ENCODE measurements around the gene MUS81. TPM values are rescaled to one million over a fixed set of nuclear protein-coding genes. Genes with fewer than 3 reads are reported as not detected.

The MUS81 gene
- total and polyA plus RNA-seq, 2 of the 13 experiments (the other 11 are each of a cell fraction or from before 2014, with no cell fraction given) = 25.6 to 30.2 TPM

DNA sequence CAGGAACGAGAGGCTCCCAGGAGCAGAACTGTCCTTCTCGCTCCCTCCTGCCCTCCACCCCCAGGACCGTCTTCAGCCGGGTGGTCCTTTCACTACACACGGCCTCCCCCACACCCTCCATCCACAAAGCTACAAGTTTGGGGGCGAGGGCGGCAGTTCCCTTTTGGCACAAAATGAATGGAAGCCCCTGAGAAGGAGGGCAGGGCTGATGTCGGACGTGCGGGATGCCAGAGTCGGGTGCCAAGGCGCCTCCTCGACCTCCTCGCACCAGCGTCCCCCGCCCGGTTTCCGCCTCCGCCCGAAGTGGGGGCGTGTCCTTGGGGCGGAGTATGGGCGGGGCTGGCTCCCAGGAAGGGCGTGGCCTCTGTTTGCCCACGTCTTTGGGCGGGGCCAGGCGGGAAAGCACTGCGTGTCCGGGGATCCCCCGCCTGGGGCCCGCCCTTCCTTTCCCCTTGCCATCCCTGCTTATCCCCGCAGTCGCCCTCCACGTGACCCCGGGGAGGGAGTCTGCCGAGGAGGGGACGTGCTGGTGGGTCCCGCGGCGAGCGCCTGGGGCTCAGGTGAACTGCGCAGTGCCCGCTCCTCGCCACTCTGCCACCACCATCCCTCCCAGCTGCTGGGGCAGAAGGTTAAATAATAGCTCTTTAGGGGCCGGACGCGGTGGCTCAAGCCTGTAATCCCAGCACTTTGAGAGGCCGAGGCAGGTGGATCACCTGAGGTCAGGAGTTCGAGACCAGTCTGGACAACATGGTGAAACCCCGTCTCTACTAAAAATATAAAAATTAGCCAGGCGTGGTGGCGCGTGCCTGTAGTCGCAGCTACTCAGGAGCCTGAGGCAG lies 13.3 kb downstream of the MUS81 start (continued):
- TF ChIP-seq, protein P1, sequence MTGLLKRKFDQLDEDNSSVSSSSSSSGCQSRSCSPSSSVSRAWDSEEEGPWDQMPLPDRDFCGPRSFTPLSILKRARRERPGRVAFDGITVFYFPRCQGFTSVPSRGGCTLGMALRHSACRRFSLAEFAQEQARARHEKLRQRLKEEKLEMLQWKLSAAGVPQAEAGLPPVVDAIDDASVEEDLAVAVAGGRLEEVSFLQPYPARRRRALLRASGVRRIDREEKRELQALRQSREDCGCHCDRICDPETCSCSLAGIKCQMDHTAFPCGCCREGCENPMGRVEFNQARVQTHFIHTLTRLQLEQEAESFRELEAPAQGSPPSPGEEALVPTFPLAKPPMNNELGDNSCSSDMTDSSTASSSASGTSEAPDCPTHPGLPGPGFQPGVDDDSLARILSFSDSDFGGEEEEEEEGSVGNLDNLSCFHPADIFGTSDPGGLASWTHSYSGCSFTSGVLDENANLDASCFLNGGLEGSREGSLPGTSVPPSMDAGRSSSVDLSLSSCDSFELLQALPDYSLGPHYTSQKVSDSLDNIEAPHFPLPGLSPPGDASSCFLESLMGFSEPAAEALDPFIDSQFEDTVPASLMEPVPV (CRISPR knock-in tag; IDR thresholded peaks at IDR 0.05) = peak; percentile 70; the same call in 1 of the 2 replicates
- TF ChIP-seq ZUFSP (CRISPR knock-in tag; IDR thresholded peaks at IDR 0.05; ENCODE audit: borderline replicate concordance) (no peak), REST (IDR thresholded peaks at IDR 0.05; ENCODE audit: borderline replicate concordance in 1 of 2, low read depth in 1 of 2, low read length in 2 of 2) (0 out of 4 replicates have a peak, but pooled peaks of 1 of the 2 experiments have one; percentile 25), ZMYM4 (CRISPR knock-in tag; IDR thresholded peaks at IDR 0.05) (peak; percentile 63; the same call in 1 of the 2 replicates), REXO4 (CRISPR knock-in tag; IDR thresholded peaks at IDR 0.05; ENCODE audit: borderline replicate concordance) (no peak), MIXL1 (CRISPR knock-in tag; IDR thresholded peaks at IDR 0.05) (0 out of 2 replicates have a peak, but pooled peaks have one; percentile 9), SP4 (CRISPR knock-in tag; IDR thresholded peaks at IDR 0.05) (peak; percentile 99), ZNF75D (CRISPR knock-in tag; IDR thresholded peaks at IDR 0.05; ENCODE audit: borderline replicate concordance) (no peak), SAFB2 (CRISPR knock-in tag; IDR thresholded peaks at IDR 0.05; ENCODE audit: borderline replicate concordance, low read depth) (peak; percentile 76; the same call in 1 of the 2 replicates), ZNF441 (CRISPR knock-in tag; IDR thresholded peaks at IDR 0.05; ENCODE audit: borderline replicate concordance) (0 out of 2 replicates have a peak, but pooled peaks have one; percentile 22), ZNF138 (CRISPR knock-in tag; IDR thresholded peaks at IDR 0.05; ENCODE audit: low read depth) (no peak), SOX5 (CRISPR knock-in tag; IDR thresholded peaks at IDR 0.05; ENCODE audit: borderline replicate concordance) (peak; percentile 47; the same call in 1 of the 2 replicates), ZNF891 (CRISPR knock-in tag; IDR thresholded peaks at IDR 0.05) (peak; percentile 95), PHF20 (CRISPR knock-in tag; IDR thresholded peaks at IDR 0.05) (peak; percentile 28; the same call in 1 of the 2 replicates)
- TF ChIP-seq, protein P2, sequence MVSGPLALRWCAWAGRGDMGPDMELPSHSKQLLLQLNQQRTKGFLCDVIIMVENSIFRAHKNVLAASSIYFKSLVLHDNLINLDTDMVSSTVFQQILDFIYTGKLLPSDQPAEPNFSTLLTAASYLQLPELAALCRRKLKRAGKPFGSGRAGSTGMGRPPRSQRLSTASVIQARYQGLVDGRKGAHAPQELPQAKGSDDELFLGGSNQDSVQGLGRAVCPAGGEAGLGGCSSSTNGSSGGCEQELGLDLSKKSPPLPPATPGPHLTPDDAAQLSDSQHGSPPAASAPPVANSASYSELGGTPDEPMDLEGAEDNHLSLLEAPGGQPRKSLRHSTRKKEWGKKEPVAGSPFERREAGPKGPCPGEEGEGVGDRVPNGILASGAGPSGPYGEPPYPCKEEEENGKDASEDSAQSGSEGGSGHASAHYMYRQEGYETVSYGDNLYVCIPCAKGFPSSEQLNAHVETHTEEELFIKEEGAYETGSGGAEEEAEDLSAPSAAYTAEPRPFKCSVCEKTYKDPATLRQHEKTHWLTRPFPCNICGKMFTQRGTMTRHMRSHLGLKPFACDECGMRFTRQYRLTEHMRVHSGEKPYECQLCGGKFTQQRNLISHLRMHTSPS (CRISPR knock-in tag; IDR thresholded peaks at IDR 0.05; ENCODE audit: low read depth) = peak; percentile 62; the same call in 1 of the 2 replicates

Measured in HepG2 (cell line).